B cell (primary cell): ENCODE measurements around the gene AGRP. TPM values are rescaled to one million over a fixed set of nuclear protein-coding genes. Genes with fewer than 3 reads are reported as not detected.

ENCODE experiments used
- ATAC-seq: fragments of 200-7000 bp; cut with Tn5 transposase; one replicate; pipeline ENCODE4 v1.10.0; 2021; ENCODE audit warnings: low read depth, mild to moderate bottlenecking, moderate number of reproducible peaks, moderate library complexity
- CTCF ChIA-PET: fragments of 350-600 bp; sonication (Branson Sonifier 250); formaldehyde crosslinking; loops from one replicate; lab custom pipeline; 2021; ENCODE audit warnings: antibody characterized with exemption, inconsistent platforms; lab: Charles Lee
- POLR2A ChIA-PET: fragments of 350-600 bp; sonication (Branson Sonifier 250); formaldehyde crosslinking; loops from one replicate; lab custom pipeline; 2021; ENCODE audit warnings: antibody characterized with exemption; lab: Charles Lee
- DNase-seq: peaks from one replicate; pipeline ENCODE4 v3.0.0; 2013
- H2AFZ ChIP-seq: 2 replicates; pipeline ENCODE4 v1.6.1; 2012; ENCODE audit warnings: mild to moderate bottlenecking, low read depth, low read length; ENCODE audit not compliant: insufficient read depth, poor library complexity, severe bottlenecking
- H3K27ac ChIP-seq, 2 donors: 1 replicate in 1 of 2; 2 replicates in 1 of 2; pipeline ENCODE4 v1.5.1; 2012 to 2013; ENCODE audit warnings: low read length in 2 of 2, mild to moderate bottlenecking in 2 of 2, moderate library complexity in 1 of 2
- H3K27me3 ChIP-seq, 4 experiments: fragments of 200-600 bp in 1 of 4; sonication (generic) in 1 of 4; replicated peaks in 1 of 4; 1 replicate in 2 of 4; 2 replicates in 2 of 4; pipeline versions ENCODE4 v1.6.1 to v1.7.0; 2013 to 2016; ENCODE audit warnings: low read length in 3 of 4, mild to moderate bottlenecking in 2 of 4, mixed read lengths in 1 of 4, moderate library complexity in 1 of 4; ENCODE audit not compliant: insufficient read depth in 4 of 4, control insufficient read depth in 3 of 4; ENCODE audit errors: control extremely low read depth in 1 of 4
- H3K36me3 ChIP-seq, 2 experiments: replicated peaks in 1 of 2; 1 replicate in 1 of 2; 2 replicates in 1 of 2; pipeline versions ENCODE4 v1.6.1 to v1.7.1; 2013; ENCODE audit warnings: low read length in 1 of 2; ENCODE audit not compliant: insufficient read depth in 2 of 2, control insufficient read depth in 1 of 2; ENCODE audit errors: control extremely low read depth in 1 of 2, extremely low read depth in 1 of 2
- H3K4me1 ChIP-seq, 2 donors: fragments of 200-600 bp in 1 of 2; sonication (generic) in 1 of 2; 1 replicate in 1 of 2; 2 replicates in 1 of 2; pipeline versions ENCODE4 v1.5.1 to v1.6.1; 2013 to 2017; ENCODE audit warnings: low read length in 2 of 2; ENCODE audit not compliant: control insufficient read depth in 2 of 2, insufficient read depth in 2 of 2
- H3K4me2 ChIP-seq: replicated peaks from 2 replicates; pipeline ENCODE3; 2012; ENCODE audit warnings: mild to moderate bottlenecking, low read depth, low read length; ENCODE audit not compliant: poor library complexity, severe bottlenecking
- H3K4me3 ChIP-seq, 5 experiments: fragments of 200-600 bp in 1 of 5; sonication (generic) in 1 of 5; 1 replicate in 3 of 5; 2 replicates in 2 of 5; pipeline versions ENCODE4 v1.5.1 to v1.7.0; 2011 to 2016; ENCODE audit warnings: low read length in 4 of 5, mild to moderate bottlenecking in 4 of 5, low read depth in 2 of 5, control low read depth in 1 of 5, moderate library complexity in 1 of 5; ENCODE audit not compliant: insufficient read depth in 1 of 5; ENCODE audit errors: control extremely low read depth in 1 of 5, extremely low read depth in 1 of 5
- H3K79me2 ChIP-seq: fragments of 200-600 bp; sonication (generic); one replicate; pipeline ENCODE4 v1.6.0; 2016; ENCODE audit warnings: low read length; ENCODE audit not compliant: control insufficient read depth, insufficient read depth
- H3K9ac ChIP-seq: fragments of 200-600 bp; sonication (generic); 2 replicates; pipeline ENCODE4 v1.6.1; 2017; ENCODE audit warnings: mild to moderate bottlenecking, low read length, moderate library complexity
- H3K9me3 ChIP-seq, 3 donors: one replicate each; pipeline versions ENCODE4 v1.6.1 to v1.7.1; 2013; ENCODE audit warnings: low read length in 2 of 3; ENCODE audit not compliant: control insufficient read depth in 2 of 3, insufficient read depth in 1 of 3; ENCODE audit errors: control extremely low read depth in 1 of 3
- H4K20me1 ChIP-seq: 2 replicates; pipeline ENCODE4 v1.6.0; 2012; ENCODE audit warnings: mild to moderate bottlenecking, low read length; ENCODE audit not compliant: insufficient read depth, control insufficient read depth, poor library complexity, severe bottlenecking
- H3K27ac Mint-ChIP-seq: one replicate; pipeline ENCODE4 v1.8.0; 2021; ENCODE audit warnings: mixed read lengths
- H3K27me3 Mint-ChIP-seq: one replicate; pipeline ENCODE4 v1.8.0; 2021; ENCODE audit warnings: mixed read lengths
- H3K4me1 Mint-ChIP-seq: one replicate; pipeline ENCODE4 v1.8.0; 2021; ENCODE audit warnings: mixed read lengths
- H3K4me3 Mint-ChIP-seq: one replicate; pipeline ENCODE4 v1.8.0; 2021; ENCODE audit warnings: mixed read lengths
- H3K9me3 Mint-ChIP-seq: one replicate; pipeline ENCODE4 v1.8.0; 2022; ENCODE audit warnings: mixed read lengths; ENCODE audit not compliant: insufficient read depth
- CTCF ChIP-seq: fragments of 200-600 bp; IDR thresholded peaks from one replicate; pipeline ENCODE4 v1.8.0; 2022; ENCODE audit warnings: antibody characterized with exemption, mild to moderate bottlenecking
- EZH2 ChIP-seq: IDR thresholded peaks from 2 replicates; pipeline ENCODE4 v1.6.1; 2012; ENCODE audit warnings: borderline replicate concordance, low read depth, mild to moderate bottlenecking, moderate library complexity, low read length; ENCODE audit not compliant: insufficient read depth, poor library complexity, severe bottlenecking
- WGBS: methylation state at CpG from one replicate; pipeline ENCODE4 v1.1.5; 2013; ENCODE audit warnings: missing lambda C conversion rate; ENCODE audit not compliant: insufficient coverage; 5-methylcytosine and 5-hydroxymethylcytosine counted together
- intact Hi-C: fragments of 100-400 bp; cut with micrococcal nuclease; formaldehyde crosslinking; loops from one replicate; pipeline ENCODE4 v1.10.0; 2022
- polyA plus RNA-seq: library from polyadenylated mRNA; depleted of rRNA; stranded (reverse); fragments of >200 nt; gene quantifications from 2 replicates; pipeline ENCODE4 v1.2.3, GENCODE V29; 2012
- total RNA-seq, 2 donors: library from RNA; stranded (reverse); fragments of 120-200 nt in 1 of 2; gene quantifications; 1 replicate in 1 of 2; 2 replicates in 1 of 2; pipeline versions ENCODE4 v1.2.3 to v1.2.4, GENCODE V29; 2013 to 2022

Gene AGRP
- total and polyA plus RNA-seq, 2 donors (not counting 1 experiment from before 2014, with no cell fraction given) = not detected

GRCh38 chr16:67442581-67443255, 40.6 kb downstream of the AGRP start:
- Histone ChIP-seq H2AFZ (no peak overlapping the region), H4K20me1 (peaks cover 61% of the 10 kb centered on the region), H3K9me3 (peaks cover 0 to 2% (median 0%) of the 10 kb centered on the region in 3 donors), H3K27me3 (no peaks in the 10 kb centered on the region), H3K4me3 (no peak overlapping the region), H3K36me3 (peaks cover 0 to 84% of the 10 kb centered on the region in 2 experiments), H3K27ac (no peak overlapping the region), H3K79me2 (peaks cover 6% of the 10 kb centered on the region), H3K9ac (no peak overlapping the region), H3K4me1 (no peaks in the 10 kb centered on the region), H3K4me2 (no peak overlapping the region)
- intact Hi-C loops = no loop called here
- WGBS = 98% methylated on average over 11 of the region's 13 CpGs
- no peak for ATAC-seq
- Mint-ChIP-seq H3K4me3 (no peak overlapping the region), H3K27ac (no peak overlapping the region), H3K4me1 (no peaks in the 10 kb centered on the region), H3K9me3 (no peaks in the 10 kb centered on the region), H3K27me3 (no peaks in the 10 kb centered on the region)
- TF ChIP-seq CTCF (no peak), EZH2 (no peak)
- CTCF ChIA-PET = interaction anchor here (0.5 to 3.8 kb wide), 2 partner anchors 15 to 531 kb away, joined by 3 to 19 read pairs; no protein-coding TSS in a partner anchor
- POLR2A ChIA-PET = interaction anchor here (0.6 kb wide), 1 partner anchor 544 kb away, joined by 4 read pairs; no protein-coding TSS in a partner anchor
- DNase-seq = no peak

GRCh38 chr16:67441907-67442306, 41.4 kb downstream of the AGRP start:
- no peaks in the 10 kb centered on the region for H3K9me3 ChIP-seq
- intact Hi-C loops = no loop called here
- H3K27ac ChIP-seq = no peak overlapping the region
- DNase-seq (no peak), ATAC-seq (no peak)
- no peak overlapping the region for H2AFZ ChIP-seq
- H3K27me3 ChIP-seq = no peaks in the 10 kb centered on the region
- peaks cover 6% of the 10 kb centered on the region for H3K79me2 ChIP-seq
- H3K4me1 ChIP-seq = no peaks in the 10 kb centered on the region
- peaks cover 2% of the 10 kb centered on the region for H3K4me1 Mint-ChIP-seq
- peaks cover 53% of the 10 kb centered on the region for H4K20me1 ChIP-seq
- ChIA-PET CTCF (interaction anchor here (0.7 kb wide), 3 partner anchors 37 to 123 kb away, joined by 3 to 5 read pairs (median 4); no protein-coding TSS in a partner anchor), POLR2A (no interaction called here)
- H3K27ac Mint-ChIP-seq = no peak overlapping the region
- peaks cover 0 to 80% of the 10 kb centered on the region in 2 experiments for H3K36me3 ChIP-seq
- no peaks in the 10 kb centered on the region for H3K27me3 Mint-ChIP-seq
- H3K9me3 Mint-ChIP-seq = no peaks in the 10 kb centered on the region
- no peak overlapping the region for H3K4me3 Mint-ChIP-seq
- H3K4me2 ChIP-seq = no peak overlapping the region
- no peak overlapping the region for H3K4me3 ChIP-seq
- no peak overlapping the region for H3K9ac ChIP-seq
- 100% methylated on average over 5 of the region's 5 CpGs for WGBS
- TF ChIP-seq CTCF (no peak), EZH2 (no peak)
